ENCODE data around the gene SPANXN4. TPM values are rescaled to one million over a fixed set of nuclear protein-coding genes. Genes with fewer than 3 reads are reported as not detected.

The SPANXN4 gene
- total RNA-seq, 1 experiment from 2014 or later: not detected

GRCh38 chrX:142998447-142999198 is 27.1 kb upstream of the SPANXN4 start:
- Histone ChIP-seq H2BK120ac (ENCODE audit: low read depth, low read length, poor library complexity, severe bottlenecking) (no peak overlapping the region), H2BK20ac (ENCODE audit: low read depth, low read length, poor library complexity, severe bottlenecking) (no peak overlapping the region), H3K4ac (ENCODE audit: low read depth, low read length) (no peak overlapping the region), H4K20me1 (ENCODE audit: control insufficient read depth, insufficient read depth, insufficient read length) (no peaks in the 10 kb centered on the region), H2BK5ac (ENCODE audit: insufficient read length, low read length) (no peak overlapping the region), H3K79me1 (ENCODE audit: insufficient read depth, low read depth, low read length, poor library complexity, severe bottlenecking) (no peaks in the 10 kb centered on the region), H3K4me2 (ENCODE audit: insufficient read depth, insufficient read length, low read length) (no peak overlapping the region), H3K27ac (ENCODE audit: insufficient read length, low read depth, low read length) (no peak overlapping the region), H4K91ac (ENCODE audit: insufficient read length, low read depth, low read length) (no peak overlapping the region), H3K4me1 (ENCODE audit: insufficient read depth, low read length) (no peaks in the 10 kb centered on the region), H3K23ac (ENCODE audit: insufficient read length, low read depth, low read length) (no peak overlapping the region), H3K14ac (ENCODE audit: insufficient read depth, low read length) (no peak overlapping the region), H2BK12ac (ENCODE audit: insufficient read length, low read depth, low read length) (no peak overlapping the region), H3K56ac (ENCODE audit: insufficient read length, low read depth, low read length) (no peak overlapping the region), H2AFZ (ENCODE audit: low read length) (no peak overlapping the region), H3K79me2 (ENCODE audit: insufficient read depth, low read length) (no peaks in the 10 kb centered on the region), H2BK15ac (ENCODE audit: low read depth, low read length) (no peak overlapping the region), H3K23me2 (ENCODE audit: insufficient read length, low read depth, low read length, poor library complexity, severe bottlenecking) (no peaks in the 10 kb centered on the region), H2AK5ac (ENCODE audit: insufficient read length, low read length) (no peak overlapping the region), H4K5ac (ENCODE audit: insufficient read length, low read depth, low read length) (no peak overlapping the region), H3K27me3 (ENCODE audit: insufficient read depth, low read length) (no peaks in the 10 kb centered on the region), H4K8ac (replicated peaks; ENCODE audit: insufficient read length, low read depth, low read length) (no peak overlapping the region), H3K9me3 (ENCODE audit: control insufficient read depth, low read depth, low read length) (no peaks in the 10 kb centered on the region), H3K9ac (ENCODE audit: extremely low read depth, insufficient read length, low read length) (no peak overlapping the region), H3T11ph (ENCODE audit: low read length) (no peak overlapping the region), H3K18ac (ENCODE audit: insufficient read length, low read depth, low read length) (no peak overlapping the region)
- WGBS (ENCODE audit: extremely low coverage, insufficient read length, low lambda C conversion rate): no CpG with 5 or more reads among the region's 8 CpGs
- Mint-ChIP-seq H3K27ac (no peak overlapping the region), H3K27me3 (ENCODE audit: low read depth) (no peaks in the 10 kb centered on the region), H3K4me3 (no peak overlapping the region), H3K9me3 (peaks cover 74 to 77% of the 10 kb centered on the region in 2 experiments), H3K4me1 (no peaks in the 10 kb centered on the region), H3K36me3 (ENCODE audit: insufficient read depth in 1 of 3, low read depth in 3 of 3) (no peaks in the 10 kb centered on the region; a peak in 2 of 7 replicates)
- DNase-seq: no peak
- TF ChIP-seq CTCF (conservative IDR thresholded peaks at IDR 0.05): no peak
